ENCODE results near the gene YAE1.

DNA sequence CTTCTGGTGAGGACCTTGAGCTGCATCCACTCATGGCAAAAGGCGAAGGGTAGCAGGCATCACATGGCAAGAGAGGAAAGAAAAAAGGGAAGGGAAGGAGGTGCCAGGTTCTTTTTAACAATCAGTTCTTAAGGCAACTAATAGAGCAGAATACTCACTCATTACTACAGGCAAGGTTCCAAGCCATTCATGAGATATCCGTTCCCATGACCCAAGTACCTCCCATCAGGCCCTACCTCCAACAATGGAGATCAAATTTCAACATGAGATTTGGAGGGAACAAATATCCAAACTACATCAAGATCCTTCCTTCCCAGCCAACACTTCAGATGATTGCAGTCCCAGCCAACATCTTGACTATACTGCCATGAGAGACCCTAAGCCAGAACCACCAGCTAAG, 38.9 kb upstream of the YAE1 start:
- TF ChIP-seq, protein P1, sequence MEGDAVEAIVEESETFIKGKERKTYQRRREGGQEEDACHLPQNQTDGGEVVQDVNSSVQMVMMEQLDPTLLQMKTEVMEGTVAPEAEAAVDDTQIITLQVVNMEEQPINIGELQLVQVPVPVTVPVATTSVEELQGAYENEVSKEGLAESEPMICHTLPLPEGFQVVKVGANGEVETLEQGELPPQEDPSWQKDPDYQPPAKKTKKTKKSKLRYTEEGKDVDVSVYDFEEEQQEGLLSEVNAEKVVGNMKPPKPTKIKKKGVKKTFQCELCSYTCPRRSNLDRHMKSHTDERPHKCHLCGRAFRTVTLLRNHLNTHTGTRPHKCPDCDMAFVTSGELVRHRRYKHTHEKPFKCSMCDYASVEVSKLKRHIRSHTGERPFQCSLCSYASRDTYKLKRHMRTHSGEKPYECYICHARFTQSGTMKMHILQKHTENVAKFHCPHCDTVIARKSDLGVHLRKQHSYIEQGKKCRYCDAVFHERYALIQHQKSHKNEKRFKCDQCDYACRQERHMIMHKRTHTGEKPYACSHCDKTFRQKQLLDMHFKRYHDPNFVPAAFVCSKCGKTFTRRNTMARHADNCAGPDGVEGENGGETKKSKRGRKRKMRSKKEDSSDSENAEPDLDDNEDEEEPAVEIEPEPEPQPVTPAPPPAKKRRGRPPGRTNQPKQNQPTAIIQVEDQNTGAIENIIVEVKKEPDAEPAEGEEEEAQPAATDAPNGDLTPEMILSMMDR (IDR thresholded peaks at IDR 0.05; ENCODE audit: borderline replicate concordance, extremely low read depth, low read length, poor library complexity, severe bottlenecking): no peak
- TF ChIP-seq EZH2 (IDR thresholded peaks at IDR 0.05; ENCODE audit: borderline replicate concordance, low read depth, low read length, severe bottlenecking): no peak

Data from DND-41 (cell line).